ENCODE data around the gene RPL36A.
A peak's percentile ranks its signal among the peaks of the same experiment; 100 is the strongest.

The RPL36A gene

DNA sequence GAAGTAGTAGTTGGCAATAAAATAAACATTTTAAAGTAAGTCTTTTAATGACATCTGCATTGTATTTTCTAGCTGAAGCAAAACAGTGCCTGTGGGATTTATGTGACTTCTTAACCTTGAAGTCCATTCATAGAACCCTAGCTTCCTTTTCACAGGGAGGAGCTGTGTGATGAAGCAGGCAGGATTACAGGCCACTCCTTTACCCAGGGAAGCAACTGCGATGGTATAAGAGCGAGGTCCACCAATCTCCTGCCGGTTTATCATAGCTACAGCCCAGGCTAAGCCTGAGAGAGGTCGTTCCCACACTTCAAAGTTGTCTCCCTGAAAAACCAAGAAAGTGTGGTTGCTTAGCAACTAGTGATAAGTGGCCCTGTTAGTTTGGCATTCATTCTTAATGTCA is 7.0 kb downstream of the RPL36A start:
- no peak for DNase-seq (ENCODE audit: low spot score)
- ATAC-seq (ENCODE audit: low read depth), result peak; percentile 31; the same call in 2 of the 3 replicates
- Histone ChIP-seq H3K4me3 (ENCODE audit: severe bottlenecking) (no peak overlapping the region), H3K4me1 (ENCODE audit: insufficient read depth, poor library complexity, severe bottlenecking) (no peaks in the 10 kb centered on the region), H3K36me3 (ENCODE audit: low read depth) (peaks cover 34% of the 10 kb centered on the region), H3K9me3 (ENCODE audit: severe bottlenecking) (no peaks in the 10 kb centered on the region), H3K27ac (ENCODE audit: poor library complexity, severe bottlenecking) (no peak overlapping the region), H3K27me3 (ENCODE audit: insufficient read depth, poor library complexity, severe bottlenecking) (no peaks in the 10 kb centered on the region)
- TF ChIP-seq, protein P1, sequence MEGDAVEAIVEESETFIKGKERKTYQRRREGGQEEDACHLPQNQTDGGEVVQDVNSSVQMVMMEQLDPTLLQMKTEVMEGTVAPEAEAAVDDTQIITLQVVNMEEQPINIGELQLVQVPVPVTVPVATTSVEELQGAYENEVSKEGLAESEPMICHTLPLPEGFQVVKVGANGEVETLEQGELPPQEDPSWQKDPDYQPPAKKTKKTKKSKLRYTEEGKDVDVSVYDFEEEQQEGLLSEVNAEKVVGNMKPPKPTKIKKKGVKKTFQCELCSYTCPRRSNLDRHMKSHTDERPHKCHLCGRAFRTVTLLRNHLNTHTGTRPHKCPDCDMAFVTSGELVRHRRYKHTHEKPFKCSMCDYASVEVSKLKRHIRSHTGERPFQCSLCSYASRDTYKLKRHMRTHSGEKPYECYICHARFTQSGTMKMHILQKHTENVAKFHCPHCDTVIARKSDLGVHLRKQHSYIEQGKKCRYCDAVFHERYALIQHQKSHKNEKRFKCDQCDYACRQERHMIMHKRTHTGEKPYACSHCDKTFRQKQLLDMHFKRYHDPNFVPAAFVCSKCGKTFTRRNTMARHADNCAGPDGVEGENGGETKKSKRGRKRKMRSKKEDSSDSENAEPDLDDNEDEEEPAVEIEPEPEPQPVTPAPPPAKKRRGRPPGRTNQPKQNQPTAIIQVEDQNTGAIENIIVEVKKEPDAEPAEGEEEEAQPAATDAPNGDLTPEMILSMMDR (IDR thresholded peaks at IDR 0.05; ENCODE audit: poor library complexity, severe bottlenecking), result no peak

DNA sequence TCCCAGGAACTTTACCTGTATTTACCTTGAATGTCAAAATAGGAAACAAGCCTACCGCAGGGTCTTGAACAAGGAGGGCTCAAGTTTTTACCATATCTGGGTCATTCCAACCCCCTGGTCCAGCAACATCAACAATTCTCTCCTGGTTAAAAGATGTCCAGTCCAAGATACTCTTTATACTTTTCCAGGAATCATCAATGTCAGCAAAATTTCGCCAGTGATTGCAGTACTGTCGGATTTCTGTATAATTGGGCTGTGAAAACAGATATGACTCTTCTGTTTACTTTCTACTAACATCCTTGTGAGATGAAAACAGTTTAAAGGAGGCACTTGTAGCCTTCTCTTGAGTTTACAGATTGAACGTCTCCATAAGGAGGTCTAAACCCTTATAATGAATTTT is 7.9 kb downstream of the RPL36A start:
- no peak for DNase-seq (ENCODE audit: low spot score)
- Histone ChIP-seq H3K9me3 (ENCODE audit: severe bottlenecking) (no peaks in the 10 kb centered on the region), H3K4me3 (ENCODE audit: severe bottlenecking) (no peak overlapping the region), H3K36me3 (ENCODE audit: low read depth) (peaks cover 25% of the 10 kb centered on the region), H3K27me3 (ENCODE audit: insufficient read depth, poor library complexity, severe bottlenecking) (no peaks in the 10 kb centered on the region), H3K4me1 (ENCODE audit: insufficient read depth, poor library complexity, severe bottlenecking) (no peaks in the 10 kb centered on the region), H3K27ac (ENCODE audit: poor library complexity, severe bottlenecking) (no peak overlapping the region)
- TF ChIP-seq, protein P1 (IDR thresholded peaks at IDR 0.05; ENCODE audit: poor library complexity, severe bottlenecking), result no peak
- no peak for ATAC-seq (ENCODE audit: low read depth)

DNA sequence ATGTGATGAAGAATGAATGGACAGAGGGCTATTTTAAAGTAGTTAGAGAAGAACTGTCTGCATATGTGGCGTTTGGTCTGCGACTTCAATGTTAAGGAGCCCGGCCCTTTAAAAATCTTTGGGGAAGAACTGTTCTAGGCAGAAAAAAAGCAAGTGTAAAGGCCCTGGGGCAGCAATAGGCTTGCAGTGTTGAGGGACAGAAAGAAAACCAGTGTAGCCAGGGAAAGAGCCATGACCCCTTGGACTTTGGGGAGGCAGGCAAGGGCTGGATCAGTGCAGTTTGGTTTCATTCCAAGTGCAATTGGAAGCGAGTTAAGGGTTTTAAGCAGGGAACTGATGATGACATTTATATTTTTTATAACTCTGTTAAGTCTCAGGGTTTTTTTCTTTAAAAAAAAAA is 9.0 kb downstream of the RPL36A start:
- TF ChIP-seq, protein P1 (IDR thresholded peaks at IDR 0.05; ENCODE audit: poor library complexity, severe bottlenecking), result no peak
- no peaks in the 10 kb centered on the region for H3K4me1 ChIP-seq (ENCODE audit: insufficient read depth, poor library complexity, severe bottlenecking)
- no peak overlapping the region for H3K4me3 ChIP-seq (ENCODE audit: severe bottlenecking)

DNA sequence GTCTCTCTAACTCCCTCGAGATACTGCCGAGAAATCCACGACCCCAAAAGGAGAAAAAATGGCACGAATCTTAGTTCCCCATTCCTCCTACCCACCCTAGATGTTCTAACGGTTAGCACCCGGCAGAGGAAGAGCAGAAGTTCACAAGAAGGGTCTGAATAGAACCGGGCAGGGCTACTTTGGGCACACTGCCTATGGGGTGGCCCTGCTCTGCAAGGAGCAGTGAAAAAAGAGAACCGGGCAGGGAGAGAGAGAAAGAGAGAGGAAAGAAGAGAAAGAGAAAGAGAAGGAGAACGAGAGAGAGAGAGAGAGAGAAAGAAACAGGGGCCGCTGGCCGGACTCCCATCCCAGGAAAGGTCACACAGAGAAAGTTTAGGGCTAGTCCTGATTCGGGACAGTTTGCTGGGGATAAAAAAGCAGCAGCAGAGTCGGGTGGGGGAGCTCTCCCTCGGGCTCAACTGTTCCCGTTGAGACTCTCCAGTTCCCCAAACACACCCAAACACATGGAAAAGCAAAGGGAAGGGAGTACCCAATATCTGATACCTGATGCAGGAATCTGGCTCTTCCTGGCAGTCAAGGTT is 16.4 kb downstream of the RPL36A start:
- H3K27ac ChIP-seq (ENCODE audit: poor library complexity, severe bottlenecking), result peak overlapping the region; percentile 65
- H3K4me1 ChIP-seq (ENCODE audit: insufficient read depth, poor library complexity, severe bottlenecking), result no peaks in the 10 kb centered on the region
- H3K36me3 ChIP-seq (ENCODE audit: low read depth), result peaks cover 5% of the 10 kb centered on the region
- H3K9me3 ChIP-seq (ENCODE audit: severe bottlenecking), result no peaks in the 10 kb centered on the region
- DNase-seq (ENCODE audit: low spot score) (no peak), ATAC-seq (ENCODE audit: low read depth) (0 out of 3 replicates have a peak, but pooled peaks have one; percentile 5)
- TF ChIP-seq, protein P1 (IDR thresholded peaks at IDR 0.05; ENCODE audit: poor library complexity, severe bottlenecking), result no peak
- peak overlapping the region; percentile 51 for H3K4me3 ChIP-seq (ENCODE audit: severe bottlenecking)
- no peaks in the 10 kb centered on the region for H3K27me3 ChIP-seq (ENCODE audit: insufficient read depth, poor library complexity, severe bottlenecking)

More for the DNA sequence above, 9.0 kb downstream of the RPL36A start:
- no peaks in the 10 kb centered on the region for H3K9me3 ChIP-seq (ENCODE audit: severe bottlenecking)
- no peak for ATAC-seq (ENCODE audit: low read depth)
- H3K27ac ChIP-seq (ENCODE audit: poor library complexity, severe bottlenecking), result no peak overlapping the region
- H3K27me3 ChIP-seq (ENCODE audit: insufficient read depth, poor library complexity, severe bottlenecking), result no peaks in the 10 kb centered on the region
- DNase-seq (ENCODE audit: low spot score), result no peak
- peaks cover 17% of the 10 kb centered on the region for H3K36me3 ChIP-seq (ENCODE audit: low read depth)

DNA sequence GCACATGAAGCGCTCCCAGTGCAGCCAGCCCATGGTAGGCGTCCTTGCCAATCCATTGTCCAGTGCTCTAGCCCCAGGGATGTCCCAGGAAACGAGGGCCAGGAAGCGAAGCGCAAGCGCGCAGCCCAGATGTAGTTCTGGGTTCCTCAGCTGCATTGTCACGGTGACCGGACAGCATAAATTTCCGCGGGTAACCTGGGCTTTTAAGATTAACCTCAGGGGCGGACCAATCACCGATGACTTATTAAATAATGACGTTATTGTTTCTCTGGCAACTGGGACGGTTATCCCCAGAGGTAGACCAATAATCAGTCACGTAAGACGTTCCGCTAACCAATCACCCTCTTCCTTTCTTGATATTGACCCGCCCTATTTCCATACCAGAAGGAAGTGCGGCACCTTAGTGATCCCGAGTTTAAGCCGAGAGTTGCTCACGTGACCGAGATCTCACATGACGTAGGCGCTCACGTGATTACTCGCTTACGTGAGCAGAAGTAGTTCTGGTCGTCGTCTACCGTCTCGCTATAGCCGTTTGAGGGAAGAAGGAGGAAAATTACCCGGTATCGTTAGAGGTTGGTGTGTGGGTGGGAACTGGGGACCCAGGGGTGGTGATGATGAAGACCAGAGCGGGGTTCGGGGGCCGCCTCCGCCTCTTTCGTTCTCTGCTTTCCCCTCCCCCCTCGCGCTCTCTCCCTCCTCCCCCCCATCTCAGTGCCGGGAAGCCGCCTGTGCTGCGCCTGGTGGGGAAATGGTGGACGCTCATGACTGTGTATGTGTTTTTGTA is 17.1 kb downstream of the RPL36A start, which contains the start of the genes GLA and HNRNPH2:
GLA (minus strand) TSS at position 178 of the 784 bp plus-strand sequence; CDS start at position 156, 22 bp downstream.
HNRNPH2 (plus strand) TSS at position 475 of the 784 bp plus-strand sequence. CDS start 3,767 bp downstream, outside the sequence.
- H3K27ac ChIP-seq (ENCODE audit: poor library complexity, severe bottlenecking), result peak within 1 kb of the TSS; percentile 65
- ATAC-seq (ENCODE audit: low read depth) (peak; percentile 88), DNase-seq (ENCODE audit: low spot score) (peak; percentile 84)
- no peaks in the 10 kb centered on the region for H3K27me3 ChIP-seq (ENCODE audit: insufficient read depth, poor library complexity, severe bottlenecking)
- H3K36me3 ChIP-seq (ENCODE audit: low read depth), result peaks cover 8% of the 10 kb centered on the region
- H3K4me1 ChIP-seq (ENCODE audit: insufficient read depth, poor library complexity, severe bottlenecking), result no peaks in the 10 kb centered on the region
- TF ChIP-seq, protein P1 (IDR thresholded peaks at IDR 0.05; ENCODE audit: poor library complexity, severe bottlenecking), result no peak
- H3K4me3 ChIP-seq (ENCODE audit: severe bottlenecking), result peak within 1 kb of the TSS; percentile 51
- H3K9me3 ChIP-seq (ENCODE audit: severe bottlenecking), result no peaks in the 10 kb centered on the region

Data from RWPE2 (cell line).